B cell (primary cell): ENCODE data around the gene RNASET2. TPM values are rescaled to one million over a fixed set of nuclear protein-coding genes. Genes with fewer than 3 reads are reported as not detected.
A peak's percentile ranks its signal among the peaks of the same experiment; 100 is the strongest.

Source experiments
- ATAC-seq: fragments of 200-7000 bp; cut with Tn5 transposase; one replicate; pipeline ENCODE4 v1.10.0; 2021; ENCODE audit warnings: low read depth, mild to moderate bottlenecking, moderate number of reproducible peaks, moderate library complexity
- CTCF ChIA-PET: fragments of 350-600 bp; sonication (Branson Sonifier 250); formaldehyde crosslinking; loops from one replicate; lab custom pipeline; 2021; ENCODE audit warnings: antibody characterized with exemption, inconsistent platforms; lab: Charles Lee
- POLR2A ChIA-PET: fragments of 350-600 bp; sonication (Branson Sonifier 250); formaldehyde crosslinking; loops from one replicate; lab custom pipeline; 2021; ENCODE audit warnings: antibody characterized with exemption; lab: Charles Lee
- DNase-seq: peaks from one replicate; pipeline ENCODE4 v3.0.0; 2013
- H2AFZ ChIP-seq: 2 replicates; pipeline ENCODE4 v1.6.1; 2012; ENCODE audit warnings: mild to moderate bottlenecking, low read depth, low read length; ENCODE audit not compliant: insufficient read depth, poor library complexity, severe bottlenecking
- H3K27ac ChIP-seq, 2 donors: 1 replicate in 1 of 2; 2 replicates in 1 of 2; pipeline ENCODE4 v1.5.1; 2012 to 2013; ENCODE audit warnings: low read length in 2 of 2, mild to moderate bottlenecking in 2 of 2, moderate library complexity in 1 of 2
- H3K27me3 ChIP-seq, 4 experiments: fragments of 200-600 bp in 1 of 4; sonication (generic) in 1 of 4; replicated peaks in 1 of 4; 1 replicate in 2 of 4; 2 replicates in 2 of 4; pipeline versions ENCODE4 v1.6.1 to v1.7.0; 2013 to 2016; ENCODE audit warnings: low read length in 3 of 4, mild to moderate bottlenecking in 2 of 4, mixed read lengths in 1 of 4, moderate library complexity in 1 of 4; ENCODE audit not compliant: insufficient read depth in 4 of 4, control insufficient read depth in 3 of 4; ENCODE audit errors: control extremely low read depth in 1 of 4
- H3K36me3 ChIP-seq, 2 experiments: replicated peaks in 1 of 2; 1 replicate in 1 of 2; 2 replicates in 1 of 2; pipeline versions ENCODE4 v1.6.1 to v1.7.1; 2013; ENCODE audit warnings: low read length in 1 of 2; ENCODE audit not compliant: insufficient read depth in 2 of 2, control insufficient read depth in 1 of 2; ENCODE audit errors: control extremely low read depth in 1 of 2, extremely low read depth in 1 of 2
- H3K4me1 ChIP-seq, 2 donors: fragments of 200-600 bp in 1 of 2; sonication (generic) in 1 of 2; 1 replicate in 1 of 2; 2 replicates in 1 of 2; pipeline versions ENCODE4 v1.5.1 to v1.6.1; 2013 to 2017; ENCODE audit warnings: low read length in 2 of 2; ENCODE audit not compliant: control insufficient read depth in 2 of 2, insufficient read depth in 2 of 2
- H3K4me2 ChIP-seq: replicated peaks from 2 replicates; pipeline ENCODE3; 2012; ENCODE audit warnings: mild to moderate bottlenecking, low read depth, low read length; ENCODE audit not compliant: poor library complexity, severe bottlenecking
- H3K4me3 ChIP-seq, 5 experiments: fragments of 200-600 bp in 1 of 5; sonication (generic) in 1 of 5; 1 replicate in 3 of 5; 2 replicates in 2 of 5; pipeline versions ENCODE4 v1.5.1 to v1.7.0; 2011 to 2016; ENCODE audit warnings: low read length in 4 of 5, mild to moderate bottlenecking in 4 of 5, low read depth in 2 of 5, control low read depth in 1 of 5, moderate library complexity in 1 of 5; ENCODE audit not compliant: insufficient read depth in 1 of 5; ENCODE audit errors: control extremely low read depth in 1 of 5, extremely low read depth in 1 of 5
- H3K79me2 ChIP-seq: fragments of 200-600 bp; sonication (generic); one replicate; pipeline ENCODE4 v1.6.0; 2016; ENCODE audit warnings: low read length; ENCODE audit not compliant: control insufficient read depth, insufficient read depth
- H3K9ac ChIP-seq: fragments of 200-600 bp; sonication (generic); 2 replicates; pipeline ENCODE4 v1.6.1; 2017; ENCODE audit warnings: mild to moderate bottlenecking, low read length, moderate library complexity
- H3K9me3 ChIP-seq, 3 donors: one replicate each; pipeline versions ENCODE4 v1.6.1 to v1.7.1; 2013; ENCODE audit warnings: low read length in 2 of 3; ENCODE audit not compliant: control insufficient read depth in 2 of 3, insufficient read depth in 1 of 3; ENCODE audit errors: control extremely low read depth in 1 of 3
- H4K20me1 ChIP-seq: 2 replicates; pipeline ENCODE4 v1.6.0; 2012; ENCODE audit warnings: mild to moderate bottlenecking, low read length; ENCODE audit not compliant: insufficient read depth, control insufficient read depth, poor library complexity, severe bottlenecking
- H3K27ac Mint-ChIP-seq: one replicate; pipeline ENCODE4 v1.8.0; 2021; ENCODE audit warnings: mixed read lengths
- H3K27me3 Mint-ChIP-seq: one replicate; pipeline ENCODE4 v1.8.0; 2021; ENCODE audit warnings: mixed read lengths
- H3K4me1 Mint-ChIP-seq: one replicate; pipeline ENCODE4 v1.8.0; 2021; ENCODE audit warnings: mixed read lengths
- H3K4me3 Mint-ChIP-seq: one replicate; pipeline ENCODE4 v1.8.0; 2021; ENCODE audit warnings: mixed read lengths
- H3K9me3 Mint-ChIP-seq: one replicate; pipeline ENCODE4 v1.8.0; 2022; ENCODE audit warnings: mixed read lengths; ENCODE audit not compliant: insufficient read depth
- CTCF ChIP-seq: fragments of 200-600 bp; IDR thresholded peaks from one replicate; pipeline ENCODE4 v1.8.0; 2022; ENCODE audit warnings: antibody characterized with exemption, mild to moderate bottlenecking
- EZH2 ChIP-seq: IDR thresholded peaks from 2 replicates; pipeline ENCODE4 v1.6.1; 2012; ENCODE audit warnings: borderline replicate concordance, low read depth, mild to moderate bottlenecking, moderate library complexity, low read length; ENCODE audit not compliant: insufficient read depth, poor library complexity, severe bottlenecking
- WGBS: methylation state at CpG from one replicate; pipeline ENCODE4 v1.1.5; 2013; ENCODE audit warnings: missing lambda C conversion rate; ENCODE audit not compliant: insufficient coverage; 5-methylcytosine and 5-hydroxymethylcytosine counted together
- intact Hi-C: fragments of 100-400 bp; cut with micrococcal nuclease; formaldehyde crosslinking; loops from one replicate; pipeline ENCODE4 v1.10.0; 2022
- polyA plus RNA-seq: library from polyadenylated mRNA; depleted of rRNA; stranded (reverse); fragments of >200 nt; gene quantifications from 2 replicates; pipeline ENCODE4 v1.2.3, GENCODE V29; 2012
- total RNA-seq, 2 donors: library from RNA; stranded (reverse); fragments of 120-200 nt in 1 of 2; gene quantifications; 1 replicate in 1 of 2; 2 replicates in 1 of 2; pipeline versions ENCODE4 v1.2.3 to v1.2.4, GENCODE V29; 2013 to 2022

The RNASET2 gene
- total and polyA plus RNA-seq, 2 donors (not counting 1 experiment from before 2014, with no cell fraction given) = 293 to 330 TPM

GRCh38 chr6:166955121-166955864, 1.1 kb downstream of the RNASET2 start:
- H3K4me1 ChIP-seq = peaks cover 71 to 83% of the 10 kb centered on the region in 2 donors
- H3K36me3 ChIP-seq = peaks cover 0 to 30% of the 10 kb centered on the region in 2 experiments
- peak overlapping the region; percentile 98 for H3K4me2 ChIP-seq
- peak overlapping the region; percentile 93 for H3K4me3 Mint-ChIP-seq
- H3K27ac ChIP-seq = peak overlapping the region; percentile 78 to 98
- peak overlapping the region; percentile 79 to 97 (median 89) for H3K4me3 ChIP-seq
- peak; percentile 85 for DNase-seq
- peaks cover 37% of the 10 kb centered on the region for H4K20me1 ChIP-seq
- H3K9ac ChIP-seq = peak overlapping the region; percentile 89
- peak overlapping the region; percentile 95 for H3K27ac Mint-ChIP-seq
- peaks cover 79% of the 10 kb centered on the region for H3K4me1 Mint-ChIP-seq
- no peak for ATAC-seq
- no peaks in the 10 kb centered on the region for H3K9me3 Mint-ChIP-seq
- intact Hi-C loops = loop anchor here (5.0 kb wide), 1 partner anchor 613 kb away; the partner anchor contains the start of gene SFT2D1
- peaks cover 49% of the 10 kb centered on the region for H3K79me2 ChIP-seq
- H3K27me3 Mint-ChIP-seq = no peaks in the 10 kb centered on the region
- ChIA-PET POLR2A (interaction anchor here (0.8 to 1.9 kb wide), 8 partner anchors 8 to 186 kb away, joined by 3 to 9 read pairs (median 6); no protein-coding TSS in a partner anchor), CTCF (interaction anchor here (1.1 to 9.7 kb wide), 7 partner anchors 32 to 186 kb away, joined by 3 to 117 read pairs (median 4); partner anchors contain the start of gene CEP43)
- H2AFZ ChIP-seq = peak overlapping the region; percentile 81
- WGBS = 1% methylated on average over 17 of the region's 52 CpGs
- no peaks in the 10 kb centered on the region for H3K27me3 ChIP-seq
- no peak for TF ChIP-seq EZH2
- no peak for TF ChIP-seq CTCF
- H3K9me3 ChIP-seq = no peaks in the 10 kb centered on the region
